Measurements from ENCODE around the gene FAAP100.

FAAP100 gene

DNA sequence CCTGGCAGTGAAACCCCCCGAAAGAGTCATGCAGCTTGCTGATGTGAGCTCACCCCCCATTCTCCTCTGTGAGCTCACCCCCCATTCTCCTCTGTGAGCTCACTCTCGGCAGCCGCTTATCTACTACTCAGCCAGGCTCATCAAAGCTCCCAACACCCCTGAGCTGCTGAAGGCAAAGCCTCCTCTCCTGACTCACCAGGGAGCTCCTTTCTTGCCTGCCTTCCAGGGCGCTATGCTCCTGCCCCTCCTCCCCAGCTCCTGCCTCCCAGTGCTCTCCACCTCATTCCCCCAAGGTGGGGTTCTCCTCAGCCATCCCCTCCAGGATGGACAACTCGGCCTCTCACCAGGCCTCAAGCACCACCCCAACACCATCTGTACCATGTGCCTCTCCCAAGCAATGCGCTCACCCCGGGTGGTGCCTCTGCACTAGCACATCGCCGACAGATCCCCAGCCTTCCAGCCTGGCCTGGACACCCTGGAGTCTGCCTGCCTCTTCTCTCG is 27.7 kb upstream of the FAAP100 start:
- no peak for DNase-seq (ENCODE audit: low read depth in 1 of 2, low spot score in 1 of 2)

DNA sequence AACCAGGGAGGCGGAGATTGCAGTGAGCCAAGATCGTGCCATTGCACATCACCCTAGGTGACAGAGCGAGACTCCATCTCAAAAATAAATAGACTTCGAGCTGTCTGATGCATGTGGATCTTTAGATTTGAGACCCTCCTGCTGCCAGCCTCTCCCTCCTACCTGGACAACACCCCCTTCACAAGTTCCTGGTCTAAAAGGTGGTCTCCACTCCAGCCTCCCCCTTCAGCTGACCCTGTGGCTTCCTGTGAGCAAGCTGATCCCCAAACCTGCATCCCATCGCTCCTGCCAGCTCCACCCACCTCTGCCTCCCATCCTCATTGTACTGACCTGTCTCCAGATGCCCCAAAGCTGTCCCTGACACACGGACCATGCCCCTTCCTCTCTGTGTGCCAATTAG is 27.1 kb upstream of the FAAP100 start:
- Histone ChIP-seq H3K4me3 (replicated peaks; ENCODE audit: insufficient read depth, low read length) (no peak overlapping the region), H3K27me3 (ENCODE audit: insufficient read depth, poor library complexity, severe bottlenecking) (no peaks in the 10 kb centered on the region), H3K27ac (replicated peaks) (no peak overlapping the region)
- no peak for DNase-seq (ENCODE audit: low read depth in 1 of 2, low spot score in 1 of 2)
- TF ChIP-seq, protein P1, sequence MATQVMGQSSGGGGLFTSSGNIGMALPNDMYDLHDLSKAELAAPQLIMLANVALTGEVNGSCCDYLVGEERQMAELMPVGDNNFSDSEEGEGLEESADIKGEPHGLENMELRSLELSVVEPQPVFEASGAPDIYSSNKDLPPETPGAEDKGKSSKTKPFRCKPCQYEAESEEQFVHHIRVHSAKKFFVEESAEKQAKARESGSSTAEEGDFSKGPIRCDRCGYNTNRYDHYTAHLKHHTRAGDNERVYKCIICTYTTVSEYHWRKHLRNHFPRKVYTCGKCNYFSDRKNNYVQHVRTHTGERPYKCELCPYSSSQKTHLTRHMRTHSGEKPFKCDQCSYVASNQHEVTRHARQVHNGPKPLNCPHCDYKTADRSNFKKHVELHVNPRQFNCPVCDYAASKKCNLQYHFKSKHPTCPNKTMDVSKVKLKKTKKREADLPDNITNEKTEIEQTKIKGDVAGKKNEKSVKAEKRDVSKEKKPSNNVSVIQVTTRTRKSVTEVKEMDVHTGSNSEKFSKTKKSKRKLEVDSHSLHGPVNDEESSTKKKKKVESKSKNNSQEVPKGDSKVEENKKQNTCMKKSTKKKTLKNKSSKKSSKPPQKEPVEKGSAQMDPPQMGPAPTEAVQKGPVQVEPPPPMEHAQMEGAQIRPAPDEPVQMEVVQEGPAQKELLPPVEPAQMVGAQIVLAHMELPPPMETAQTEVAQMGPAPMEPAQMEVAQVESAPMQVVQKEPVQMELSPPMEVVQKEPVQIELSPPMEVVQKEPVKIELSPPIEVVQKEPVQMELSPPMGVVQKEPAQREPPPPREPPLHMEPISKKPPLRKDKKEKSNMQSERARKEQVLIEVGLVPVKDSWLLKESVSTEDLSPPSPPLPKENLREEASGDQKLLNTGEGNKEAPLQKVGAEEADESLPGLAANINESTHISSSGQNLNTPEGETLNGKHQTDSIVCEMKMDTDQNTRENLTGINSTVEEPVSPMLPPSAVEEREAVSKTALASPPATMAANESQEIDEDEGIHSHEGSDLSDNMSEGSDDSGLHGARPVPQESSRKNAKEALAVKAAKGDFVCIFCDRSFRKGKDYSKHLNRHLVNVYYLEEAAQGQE (IDR thresholded peaks at IDR 0.05; ENCODE audit: insufficient replicate concordance, low read depth): no peak
- TF ChIP-seq SPI1 (IDR thresholded peaks at IDR 0.05; ENCODE audit: borderline replicate concordance, low read depth) (no peak), GABPA (IDR thresholded peaks at IDR 0.05; ENCODE audit: low read depth) (no peak), POLR2AphosphoS5 (IDR thresholded peaks at IDR 0.05; ENCODE audit: low read depth) (no peak)

More for the DNA sequence above, 27.7 kb upstream of the FAAP100 start:
- Histone ChIP-seq H3K27ac (replicated peaks) (no peak overlapping the region), H3K27me3 (ENCODE audit: insufficient read depth, poor library complexity, severe bottlenecking) (no peaks in the 10 kb centered on the region), H3K4me3 (replicated peaks; ENCODE audit: insufficient read depth, low read length) (no peak overlapping the region)
- TF ChIP-seq GABPA (IDR thresholded peaks at IDR 0.05; ENCODE audit: low read depth): no peak
- TF ChIP-seq, protein P1 (IDR thresholded peaks at IDR 0.05; ENCODE audit: insufficient replicate concordance, low read depth): no peak
- no peak for TF ChIP-seq POLR2AphosphoS5 (IDR thresholded peaks at IDR 0.05; ENCODE audit: low read depth)

DNA sequence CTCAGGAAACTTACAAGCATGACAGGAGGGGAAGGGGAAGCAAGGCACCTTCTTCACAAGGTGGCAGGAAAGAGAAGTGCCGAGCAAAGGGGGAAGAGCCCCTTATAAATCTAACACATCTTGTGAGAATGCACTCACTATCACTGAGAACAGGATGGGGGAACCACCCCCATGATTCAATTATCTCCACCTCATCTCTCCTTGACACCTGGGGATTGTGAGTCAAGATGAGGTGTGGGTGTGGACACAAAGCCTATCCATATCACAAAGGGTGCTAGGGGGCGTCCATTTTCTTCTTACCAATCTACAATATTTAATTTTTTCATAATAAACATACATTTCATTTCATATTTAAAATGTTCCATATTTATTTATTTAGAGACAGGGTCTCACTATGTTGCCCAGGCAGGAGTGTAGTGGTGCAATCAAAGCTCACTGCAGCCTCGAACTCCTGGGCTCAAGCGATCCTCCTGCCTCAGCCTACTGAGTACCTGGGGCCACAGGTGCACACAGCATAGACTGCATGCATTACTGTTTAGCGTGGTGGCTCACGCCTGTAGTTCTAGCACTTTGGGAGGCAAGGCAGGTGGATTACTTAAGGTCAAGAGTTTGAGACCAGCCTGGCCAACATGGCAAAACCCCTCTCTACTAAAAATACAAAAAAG is 26.5 kb upstream of the FAAP100 start:
- Histone ChIP-seq H3K27ac (replicated peaks) (peak overlapping the region; percentile 54), H3K27me3 (ENCODE audit: insufficient read depth, poor library complexity, severe bottlenecking) (no peaks in the 10 kb centered on the region), H3K4me3 (replicated peaks; ENCODE audit: insufficient read depth, low read length) (no peak overlapping the region)
- TF ChIP-seq SPI1 (IDR thresholded peaks at IDR 0.05; ENCODE audit: borderline replicate concordance, low read depth): peak; percentile 49; the same call in 1 of the 2 replicates
- TF ChIP-seq, protein P2, sequence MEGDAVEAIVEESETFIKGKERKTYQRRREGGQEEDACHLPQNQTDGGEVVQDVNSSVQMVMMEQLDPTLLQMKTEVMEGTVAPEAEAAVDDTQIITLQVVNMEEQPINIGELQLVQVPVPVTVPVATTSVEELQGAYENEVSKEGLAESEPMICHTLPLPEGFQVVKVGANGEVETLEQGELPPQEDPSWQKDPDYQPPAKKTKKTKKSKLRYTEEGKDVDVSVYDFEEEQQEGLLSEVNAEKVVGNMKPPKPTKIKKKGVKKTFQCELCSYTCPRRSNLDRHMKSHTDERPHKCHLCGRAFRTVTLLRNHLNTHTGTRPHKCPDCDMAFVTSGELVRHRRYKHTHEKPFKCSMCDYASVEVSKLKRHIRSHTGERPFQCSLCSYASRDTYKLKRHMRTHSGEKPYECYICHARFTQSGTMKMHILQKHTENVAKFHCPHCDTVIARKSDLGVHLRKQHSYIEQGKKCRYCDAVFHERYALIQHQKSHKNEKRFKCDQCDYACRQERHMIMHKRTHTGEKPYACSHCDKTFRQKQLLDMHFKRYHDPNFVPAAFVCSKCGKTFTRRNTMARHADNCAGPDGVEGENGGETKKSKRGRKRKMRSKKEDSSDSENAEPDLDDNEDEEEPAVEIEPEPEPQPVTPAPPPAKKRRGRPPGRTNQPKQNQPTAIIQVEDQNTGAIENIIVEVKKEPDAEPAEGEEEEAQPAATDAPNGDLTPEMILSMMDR (IDR thresholded peaks at IDR 0.05; ENCODE audit: insufficient read depth, low read length): no peak
- peak in 1 of 2 experiments; percentile 31 for DNase-seq (ENCODE audit: low read depth in 1 of 2, low spot score in 1 of 2)

DNA sequence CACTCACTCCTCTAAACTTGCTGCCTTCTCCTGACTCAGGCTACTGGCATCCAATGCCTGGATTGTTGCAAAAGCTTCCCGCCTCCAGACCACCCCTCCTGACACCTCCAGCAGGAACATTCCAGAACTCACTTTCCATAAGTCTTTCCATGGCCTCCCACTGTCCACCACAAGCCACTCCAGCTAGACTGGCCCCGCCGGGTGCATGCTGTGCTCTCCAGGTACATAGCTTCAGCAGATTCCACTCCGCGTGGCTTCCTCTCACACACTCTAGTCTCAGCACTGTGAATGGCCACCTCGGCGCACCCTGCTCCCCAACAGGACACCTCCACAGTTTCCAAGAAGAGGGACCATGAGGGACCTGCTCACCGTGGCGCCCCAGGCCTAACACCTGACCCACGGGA is 25.9 kb upstream of the FAAP100 start:
- H3K4me3 ChIP-seq (replicated peaks; ENCODE audit: insufficient read depth, low read length): no peak overlapping the region
- H3K27me3 ChIP-seq (ENCODE audit: insufficient read depth, poor library complexity, severe bottlenecking): no peaks in the 10 kb centered on the region
- peak overlapping the region; percentile 54 for H3K27ac ChIP-seq (replicated peaks)
- DNase-seq (ENCODE audit: low read depth in 1 of 2, low spot score in 1 of 2): no peak
- TF ChIP-seq POLR2AphosphoS5 (IDR thresholded peaks at IDR 0.05; ENCODE audit: low read depth) (0 out of 2 replicates have a peak, but pooled peaks have one; percentile 15), SPI1 (IDR thresholded peaks at IDR 0.05; ENCODE audit: borderline replicate concordance, low read depth) (no peak)

DNA sequence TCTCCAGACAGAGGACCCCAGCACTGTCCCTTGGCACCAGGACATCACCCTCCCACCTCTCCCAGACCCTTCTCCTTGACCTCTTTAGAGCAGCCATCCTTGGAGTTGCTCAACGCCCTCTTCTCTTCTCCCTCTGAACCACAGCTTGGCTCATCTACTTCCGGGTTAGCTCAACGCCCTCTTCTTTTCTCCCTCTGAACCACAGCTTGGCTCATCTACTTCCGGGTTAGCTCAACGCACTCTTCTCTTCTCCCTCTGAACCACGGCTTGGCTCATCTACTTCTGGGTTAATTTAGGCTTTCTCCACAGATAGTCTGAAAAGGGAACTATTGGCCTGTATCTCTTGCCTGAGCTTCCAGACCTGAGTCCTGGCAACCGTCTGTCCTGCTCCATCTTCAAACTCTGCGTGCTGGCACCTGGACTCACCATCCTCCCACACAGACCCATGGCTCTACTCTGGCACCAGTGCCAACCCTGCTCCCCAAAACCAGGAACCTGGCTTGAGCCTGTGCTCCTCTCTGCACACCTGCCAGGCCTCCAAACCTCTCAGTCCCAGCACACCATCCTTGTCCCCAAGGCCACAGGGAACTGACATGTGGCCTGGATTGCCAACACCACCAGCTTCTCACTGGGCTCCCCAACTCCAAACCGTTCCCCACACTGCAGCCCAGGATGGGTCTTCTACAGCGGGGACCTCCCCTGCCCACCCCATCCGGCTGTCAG is 25.3 kb upstream of the FAAP100 start:
- no peak for TF ChIP-seq SPI1 (IDR thresholded peaks at IDR 0.05; ENCODE audit: borderline replicate concordance, low read depth)
- peak; percentile 93 for TF ChIP-seq GABPA (IDR thresholded peaks at IDR 0.05; ENCODE audit: low read depth)
- TF ChIP-seq, protein P1 (IDR thresholded peaks at IDR 0.05; ENCODE audit: insufficient replicate concordance, low read depth): no peak
- Histone ChIP-seq H3K27ac (replicated peaks) (peak overlapping the region; percentile 54), H3K27me3 (ENCODE audit: insufficient read depth, poor library complexity, severe bottlenecking) (no peaks in the 10 kb centered on the region), H3K4me3 (replicated peaks; ENCODE audit: insufficient read depth, low read length) (peak overlapping the region; percentile 11; the same call in 1 of the 2 replicates)
- DNase-seq (ENCODE audit: low read depth in 1 of 2, low spot score in 1 of 2): peak; percentile 73 to 95

Data from HL-60 (cell line).